Measurements from ENCODE around the gene BANK1. TPM values are rescaled to one million over a fixed set of nuclear protein-coding genes. Genes with fewer than 3 reads are reported as not detected.

The BANK1 gene
- total and polyA plus RNA-seq, 2 donors from 2014 or later: 1.8 to 7.4 TPM

DNA sequence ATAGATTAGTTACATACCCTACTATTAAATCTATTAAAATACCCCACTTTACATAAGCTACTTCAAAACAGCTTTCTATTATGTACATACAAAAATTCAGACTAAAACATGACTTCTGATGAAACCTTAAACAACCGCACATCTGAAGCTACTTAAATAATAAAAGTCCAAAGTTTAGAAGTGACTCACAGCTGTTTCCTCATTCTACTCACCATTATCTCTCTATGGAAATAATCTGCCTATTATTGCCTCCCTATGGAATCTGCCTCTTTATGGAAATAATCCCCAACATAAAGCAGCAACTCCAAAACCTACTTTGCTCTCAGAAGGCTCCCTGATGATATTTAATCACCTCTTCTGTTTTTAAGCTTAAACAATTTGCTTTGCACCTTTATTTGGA is 15.7 kb upstream of the BANK1 start:
- H3K27ac ChIP-seq (ENCODE audit: low read depth in 2 of 2, low read length in 2 of 2): no peak overlapping the region
- peaks cover 0 to 5% (median 0%) of the 10 kb centered on the region in 3 donors for H3K9me3 ChIP-seq (ENCODE audit: control insufficient read depth in 2 of 3, insufficient read depth in 1 of 3, low read length in 3 of 3)
- no peak for FAIRE-seq
- TF ChIP-seq, protein P1, sequence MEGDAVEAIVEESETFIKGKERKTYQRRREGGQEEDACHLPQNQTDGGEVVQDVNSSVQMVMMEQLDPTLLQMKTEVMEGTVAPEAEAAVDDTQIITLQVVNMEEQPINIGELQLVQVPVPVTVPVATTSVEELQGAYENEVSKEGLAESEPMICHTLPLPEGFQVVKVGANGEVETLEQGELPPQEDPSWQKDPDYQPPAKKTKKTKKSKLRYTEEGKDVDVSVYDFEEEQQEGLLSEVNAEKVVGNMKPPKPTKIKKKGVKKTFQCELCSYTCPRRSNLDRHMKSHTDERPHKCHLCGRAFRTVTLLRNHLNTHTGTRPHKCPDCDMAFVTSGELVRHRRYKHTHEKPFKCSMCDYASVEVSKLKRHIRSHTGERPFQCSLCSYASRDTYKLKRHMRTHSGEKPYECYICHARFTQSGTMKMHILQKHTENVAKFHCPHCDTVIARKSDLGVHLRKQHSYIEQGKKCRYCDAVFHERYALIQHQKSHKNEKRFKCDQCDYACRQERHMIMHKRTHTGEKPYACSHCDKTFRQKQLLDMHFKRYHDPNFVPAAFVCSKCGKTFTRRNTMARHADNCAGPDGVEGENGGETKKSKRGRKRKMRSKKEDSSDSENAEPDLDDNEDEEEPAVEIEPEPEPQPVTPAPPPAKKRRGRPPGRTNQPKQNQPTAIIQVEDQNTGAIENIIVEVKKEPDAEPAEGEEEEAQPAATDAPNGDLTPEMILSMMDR (IDR thresholded peaks at IDR 0.05; ENCODE audit: borderline replicate concordance, extremely low read depth, insufficient read depth): no peak
- no peak overlapping the region for H3K9ac ChIP-seq (ENCODE audit: low read length in 3 of 3)
- DNase-seq: no peak
- no peak overlapping the region for H3K4me3 ChIP-seq (ENCODE audit: low read length in 3 of 3)
- H3K4me1 ChIP-seq (ENCODE audit: control insufficient read depth in 2 of 3, insufficient read depth in 2 of 3, low read depth in 1 of 3, low read length in 3 of 3): no peaks in the 10 kb centered on the region
- H3K36me3 ChIP-seq (ENCODE audit: control insufficient read depth in 2 of 3, insufficient read depth in 3 of 3, low read length in 3 of 3): no peaks in the 10 kb centered on the region
- intact Hi-C loops (cut with DNase I): no loop called here
- H3K27me3 ChIP-seq (ENCODE audit: control insufficient read depth, insufficient read depth, low read length): no peaks in the 10 kb centered on the region

DNA sequence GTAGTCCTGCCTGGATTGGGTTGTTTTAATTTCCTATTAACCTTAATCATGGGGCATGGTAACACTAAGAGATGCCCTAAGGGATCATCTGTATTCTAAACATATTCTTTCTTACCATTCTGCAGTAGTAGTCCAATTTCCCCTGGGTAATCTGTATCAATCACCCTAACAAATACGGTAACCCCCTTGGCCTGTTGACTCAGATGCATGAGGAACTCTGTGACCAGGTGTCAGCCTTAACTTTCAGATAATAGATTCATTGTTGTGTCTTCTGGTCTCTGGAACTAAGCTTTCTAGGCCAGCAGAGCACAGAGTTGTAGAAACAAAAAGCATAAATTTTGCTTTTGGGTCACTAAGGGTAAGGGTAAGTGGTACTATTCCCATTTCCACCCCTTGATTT is 13.1 kb upstream of the BANK1 start:
- no peaks in the 10 kb centered on the region for H3K27me3 ChIP-seq (ENCODE audit: control insufficient read depth, insufficient read depth, low read length)
- DNase-seq (no peak), FAIRE-seq (no peak)
- H3K4me1 ChIP-seq (ENCODE audit: control insufficient read depth in 2 of 3, insufficient read depth in 2 of 3, low read depth in 1 of 3, low read length in 3 of 3): no peaks in the 10 kb centered on the region
- no peaks in the 10 kb centered on the region for H3K9me3 ChIP-seq (ENCODE audit: control insufficient read depth in 2 of 3, insufficient read depth in 1 of 3, low read length in 3 of 3)
- H3K9ac ChIP-seq (ENCODE audit: low read length in 3 of 3): no peak overlapping the region
- H3K4me3 ChIP-seq (ENCODE audit: low read length in 3 of 3): no peak overlapping the region
- intact Hi-C loops (cut with DNase I): no loop called here
- no peak overlapping the region for H3K27ac ChIP-seq (ENCODE audit: low read depth in 2 of 2, low read length in 2 of 2)
- TF ChIP-seq, protein P1 (IDR thresholded peaks at IDR 0.05; ENCODE audit: borderline replicate concordance, extremely low read depth, insufficient read depth): no peak
- no peaks in the 10 kb centered on the region for H3K36me3 ChIP-seq (ENCODE audit: control insufficient read depth in 2 of 3, insufficient read depth in 3 of 3, low read length in 3 of 3)

DNA sequence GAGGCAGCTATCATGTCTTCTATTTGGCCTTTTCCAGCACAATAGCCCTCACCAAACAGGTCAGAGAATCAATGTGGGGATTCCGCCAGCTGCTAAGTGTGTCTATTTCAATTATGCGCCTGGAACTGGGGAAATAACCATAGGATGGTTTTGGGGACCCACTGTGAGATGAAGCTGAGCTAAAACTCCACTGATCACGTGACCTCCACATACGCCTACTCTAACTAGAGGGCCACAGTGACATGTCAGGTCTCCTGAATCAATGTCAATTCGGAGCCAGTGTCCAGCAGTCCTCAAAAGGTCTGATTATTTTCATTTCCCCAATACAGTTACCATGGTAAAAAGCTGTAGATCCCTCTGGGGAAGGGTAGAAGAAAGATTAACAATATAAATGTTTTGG is 10.2 kb upstream of the BANK1 start:
- H3K27ac ChIP-seq (ENCODE audit: low read depth in 2 of 2, low read length in 2 of 2): no peak overlapping the region
- H3K4me3 ChIP-seq (ENCODE audit: low read length in 3 of 3): no peak overlapping the region
- H3K36me3 ChIP-seq (ENCODE audit: control insufficient read depth in 2 of 3, insufficient read depth in 3 of 3, low read length in 3 of 3): no peaks in the 10 kb centered on the region
- H3K9me3 ChIP-seq (ENCODE audit: control insufficient read depth in 2 of 3, insufficient read depth in 1 of 3, low read length in 3 of 3): no peaks in the 10 kb centered on the region
- TF ChIP-seq, protein P1 (IDR thresholded peaks at IDR 0.05; ENCODE audit: borderline replicate concordance, extremely low read depth, insufficient read depth): no peak
- H3K27me3 ChIP-seq (ENCODE audit: control insufficient read depth, insufficient read depth, low read length): no peaks in the 10 kb centered on the region
- no peak overlapping the region for H3K9ac ChIP-seq (ENCODE audit: low read length in 3 of 3)
- intact Hi-C loops (cut with DNase I): no loop called here
- DNase-seq: no peak
- no peak for FAIRE-seq
- H3K4me1 ChIP-seq (ENCODE audit: control insufficient read depth in 2 of 3, insufficient read depth in 2 of 3, low read depth in 1 of 3, low read length in 3 of 3): no peaks in the 10 kb centered on the region

DNA sequence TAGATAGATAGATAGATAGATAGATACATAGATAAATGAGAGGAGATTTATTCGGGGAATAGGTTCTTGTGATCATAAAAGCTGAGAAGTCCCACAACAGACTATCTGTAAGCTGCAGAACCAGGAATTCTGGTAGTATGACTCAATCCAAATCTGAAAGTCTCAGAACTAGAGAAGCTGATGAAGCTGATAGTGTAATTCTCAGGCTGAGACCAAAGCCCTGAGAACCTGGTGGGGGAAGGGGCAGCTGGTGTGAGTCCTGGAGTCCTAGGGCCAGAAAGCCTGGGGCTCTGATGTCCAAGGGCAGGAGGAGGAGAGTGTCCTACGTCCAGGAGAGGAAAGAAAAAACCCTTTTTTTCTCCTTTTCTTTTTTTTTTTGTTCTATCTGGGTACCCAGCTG is 8.0 kb upstream of the BANK1 start:
- H3K9me3 ChIP-seq (ENCODE audit: control insufficient read depth in 2 of 3, insufficient read depth in 1 of 3, low read length in 3 of 3): no peaks in the 10 kb centered on the region
- TF ChIP-seq, protein P1 (IDR thresholded peaks at IDR 0.05; ENCODE audit: borderline replicate concordance, extremely low read depth, insufficient read depth): no peak
- no peak overlapping the region for H3K4me3 ChIP-seq (ENCODE audit: low read length in 3 of 3)
- FAIRE-seq: no peak
- no peak for DNase-seq
- intact Hi-C loops (cut with DNase I): no loop called here
- no peaks in the 10 kb centered on the region for H3K4me1 ChIP-seq (ENCODE audit: control insufficient read depth in 2 of 3, insufficient read depth in 2 of 3, low read depth in 1 of 3, low read length in 3 of 3)
- H3K27ac ChIP-seq (ENCODE audit: low read depth in 2 of 2, low read length in 2 of 2): no peak overlapping the region
- H3K36me3 ChIP-seq (ENCODE audit: control insufficient read depth in 2 of 3, insufficient read depth in 3 of 3, low read length in 3 of 3): no peaks in the 10 kb centered on the region
- no peak overlapping the region for H3K9ac ChIP-seq (ENCODE audit: low read length in 3 of 3)
- H3K27me3 ChIP-seq (ENCODE audit: control insufficient read depth, insufficient read depth, low read length): no peaks in the 10 kb centered on the region
